GM13977 (cell line): ENCODE results near the gene GBE1.

Source experiments
- DNase-seq: peaks from one replicate; pipeline ENCODE4 v3.0.0; 2012; ENCODE audit warnings: low spot score
- CTCF ChIP-seq: IDR thresholded peaks from 2 replicates; pipeline ENCODE4 v1.5.1; 2012; ENCODE audit warnings: mild to moderate bottlenecking, control low read depth; ENCODE audit not compliant: insufficient read depth; ENCODE audit errors: extremely low read depth, missing control alignments
- in situ Hi-C: fragments of 300-500 bp; cut with MboI; formaldehyde crosslinking; loops from one replicate; pipeline ENCODE4 v1.12.0; 2022; ENCODE audit warnings: low sequenced_read_pairs, low pct_unique_long_range_greater_than_20kb, mixed read lengths, inconsistent platforms; ENCODE audit not compliant: unreplicated experiment

Gene GBE1

DNA sequence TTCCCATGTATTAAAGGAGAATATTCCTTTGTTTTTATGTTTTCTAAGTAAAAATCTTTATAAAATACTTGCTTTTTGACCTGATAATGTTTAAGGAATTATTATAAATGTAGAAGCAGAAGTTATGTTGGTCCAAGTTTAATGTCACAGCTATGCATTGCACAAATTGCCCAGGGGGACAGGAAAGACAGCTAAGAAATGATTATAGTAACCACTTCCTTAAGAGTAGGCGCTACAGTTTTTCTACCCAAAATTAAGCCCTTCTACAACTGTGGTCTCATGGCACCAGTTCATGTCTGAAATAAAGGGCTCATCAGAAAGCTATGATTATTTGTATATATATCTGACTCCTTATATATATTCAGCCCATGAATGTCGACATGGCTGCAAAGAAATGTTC is 176.4 kb downstream of the GBE1 start:
- no peak for DNase-seq
- TF ChIP-seq CTCF, result no peak
- in situ Hi-C loops, result no loop called here

DNA sequence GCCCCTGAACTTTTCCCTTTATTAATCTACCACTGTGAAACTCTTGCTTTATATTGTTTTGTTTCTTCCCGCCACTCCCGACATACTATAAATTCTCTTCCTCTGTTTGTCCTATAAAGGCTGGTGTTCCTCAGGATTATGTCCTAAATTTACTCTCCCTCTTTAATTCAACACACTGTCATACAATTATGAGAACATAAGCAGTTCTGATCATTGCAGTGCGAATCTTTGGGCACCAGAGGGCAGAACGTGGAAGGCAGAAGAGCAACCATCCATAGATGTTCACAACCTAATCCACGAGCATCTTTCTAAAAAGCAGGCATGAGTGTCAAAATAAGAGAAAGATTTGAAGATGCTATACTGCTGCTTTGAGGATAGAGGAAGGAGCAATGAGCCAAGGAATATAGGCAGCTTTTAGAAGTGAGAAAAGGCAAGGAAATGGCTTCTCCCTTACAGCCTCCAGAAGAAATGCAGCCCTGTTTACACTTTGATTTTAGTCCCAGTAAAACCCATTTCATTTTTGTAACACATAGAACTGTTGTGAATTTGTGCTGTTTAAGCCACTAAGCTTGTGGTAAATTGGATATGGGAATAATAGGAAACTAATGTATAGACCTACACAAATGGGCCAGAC is 179.4 kb downstream of the GBE1 start:
- in situ Hi-C loops, result no loop called here
- peak; percentile 4 for DNase-seq
- TF ChIP-seq CTCF, result peak; percentile 81

- DNase-seq, result no peak
These were observed 181.1 kb downstream of the GBE1 start for GRCh38 chr3:81580355-81580754.

DNA sequence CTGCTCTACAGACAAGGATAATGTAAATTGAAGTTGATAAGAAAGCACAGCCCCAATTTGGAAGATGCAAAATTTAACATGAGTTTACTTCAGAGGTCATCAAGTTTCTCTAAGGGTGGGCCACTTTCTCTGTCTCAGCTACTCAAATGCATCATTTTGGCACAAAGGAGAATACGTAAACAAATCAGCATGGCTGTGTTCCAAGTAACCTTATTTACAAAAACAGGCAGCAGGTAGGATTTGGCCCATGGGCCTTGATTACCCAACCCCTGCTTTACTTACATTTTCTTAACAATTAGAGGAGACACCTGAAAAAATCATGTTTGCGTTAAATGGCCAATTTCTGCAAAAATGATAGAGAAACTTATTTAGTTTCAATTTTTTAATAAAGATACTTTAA is 181.7 kb downstream of the GBE1 start:
- in situ Hi-C loops, result no loop called here
- no peak for DNase-seq
- TF ChIP-seq CTCF, result no peak

More at GRCh38 chr3:81580355-81580754, 181.1 kb downstream of the GBE1 start:
- no peak for TF ChIP-seq CTCF
- in situ Hi-C loops, result no loop called here

GRCh38 chr3:81572201-81572756 is 189.2 kb downstream of the GBE1 start:
- in situ Hi-C loops, result no loop called here
- no peak for TF ChIP-seq CTCF
- no peak for DNase-seq

DNA sequence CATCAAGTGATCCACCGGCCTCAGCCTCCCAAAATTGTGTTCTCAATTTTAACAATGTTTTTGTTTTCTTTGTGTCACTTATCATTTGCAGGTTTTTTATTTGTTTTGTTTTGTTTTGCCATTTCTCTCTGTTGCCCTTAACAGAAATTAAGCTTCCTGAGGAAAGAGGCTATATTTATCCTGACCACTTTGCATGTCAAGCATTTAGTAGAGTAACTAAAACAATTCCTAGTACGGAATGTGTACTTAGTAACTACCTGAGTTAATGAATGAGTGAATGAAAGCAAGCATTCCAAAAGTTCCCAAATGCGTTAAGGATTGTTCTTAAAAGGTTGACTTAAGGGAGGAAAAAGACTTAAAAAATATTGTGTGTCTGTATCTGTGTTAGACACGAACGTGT is 193.1 kb downstream of the GBE1 start:
- TF ChIP-seq CTCF, result no peak
- DNase-seq, result no peak
- in situ Hi-C loops, result no loop called here
